Midbrain (tissue), 1 donor: ENCODE data around the gene SMC1A.
"Not testable (repeated sequence)": the region's sequence is repeated elsewhere in the genome, so short reads cannot be mapped to it uniquely, and the experiment has no call there.

Experiments
- DNase-seq: peaks from one replicate; lab custom pipeline; 2025; lab: John Stamatoyannopoulos, UW

Gene SMC1A

DNA sequence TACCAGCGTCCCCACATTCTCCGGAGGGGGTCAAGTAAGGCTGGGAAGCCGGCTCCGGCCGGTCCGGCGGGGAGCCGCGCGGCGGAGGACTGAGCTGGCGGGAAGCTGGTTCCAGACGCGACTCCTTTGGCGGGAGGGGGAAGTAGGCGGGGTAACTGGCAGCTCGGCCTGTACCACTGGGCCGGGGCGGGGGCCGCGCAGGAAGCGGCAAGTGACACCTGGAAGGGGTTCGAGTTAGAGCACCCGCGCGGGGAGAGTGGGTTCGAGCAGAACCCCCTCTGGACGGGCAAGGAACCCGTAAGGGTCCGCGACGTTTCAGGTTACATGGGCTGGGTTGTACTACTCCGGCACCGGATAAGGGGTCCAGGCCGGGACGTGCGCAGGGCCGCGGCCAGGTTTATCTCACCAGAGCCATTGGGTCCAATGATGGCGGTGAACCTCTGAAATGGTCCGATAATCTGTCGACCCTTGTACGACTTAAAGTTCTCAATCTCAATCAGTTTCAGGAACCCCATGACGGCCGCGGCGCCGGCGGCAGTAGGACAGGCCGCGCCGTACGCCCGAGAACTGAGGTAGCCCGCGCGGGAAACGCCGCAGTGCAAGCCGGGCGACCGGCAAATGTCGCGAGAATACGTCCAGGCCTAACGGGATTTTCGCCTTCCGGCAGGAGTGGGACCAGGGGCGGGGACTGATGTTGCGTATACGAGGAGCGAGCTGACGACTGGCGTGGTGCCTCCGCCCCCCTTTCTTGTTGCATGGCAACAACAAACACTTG, at the start of gene SMC1A:
SMC1A (minus strand) TSS at position 569 of the 775 bp plus-strand sequence; CDS start at position 515, 54 bp downstream.
- DNase-seq, result peak; percentile 96

DNA sequence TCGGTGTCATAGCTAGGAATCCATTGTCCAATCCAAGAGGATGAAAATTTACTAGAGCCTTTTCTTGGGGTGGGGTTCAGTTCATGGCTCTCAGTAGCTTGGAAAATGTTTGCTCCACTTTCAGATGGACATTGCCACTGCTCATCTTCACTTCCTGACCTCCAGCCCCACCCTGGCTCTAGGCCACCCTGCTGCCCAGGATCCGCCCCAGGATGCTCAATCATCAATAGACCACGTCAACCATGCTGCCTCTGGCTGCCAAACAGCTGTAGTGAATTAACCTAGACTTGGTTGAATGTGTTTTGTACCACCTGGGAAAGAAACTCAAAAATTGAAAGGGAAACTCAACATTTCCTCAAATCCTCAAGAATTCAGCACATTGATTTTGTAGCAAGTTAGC, 48.9 kb upstream of the SMC1A start:
- DNase-seq, result no peak

DNA sequence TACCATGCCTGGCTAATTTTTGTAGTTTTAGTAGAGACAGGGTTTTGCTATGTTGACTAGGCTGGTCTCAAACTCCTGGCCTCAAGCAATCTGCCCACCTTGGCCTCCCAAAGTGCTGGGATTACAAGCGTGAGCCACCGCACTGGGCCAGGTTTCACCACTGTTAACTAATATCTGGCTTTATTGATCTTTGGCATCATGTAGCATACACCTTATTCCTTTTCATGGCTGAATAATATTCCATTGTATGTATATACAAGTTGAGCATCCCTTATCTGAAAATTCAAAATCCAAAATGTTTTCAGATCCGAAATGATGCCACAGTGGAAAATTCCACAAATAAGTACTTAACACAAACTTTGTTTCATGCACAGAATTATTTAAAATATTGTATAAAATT, 46.2 kb upstream of the SMC1A start:
- not testable (repeated sequence) for DNase-seq

DNA sequence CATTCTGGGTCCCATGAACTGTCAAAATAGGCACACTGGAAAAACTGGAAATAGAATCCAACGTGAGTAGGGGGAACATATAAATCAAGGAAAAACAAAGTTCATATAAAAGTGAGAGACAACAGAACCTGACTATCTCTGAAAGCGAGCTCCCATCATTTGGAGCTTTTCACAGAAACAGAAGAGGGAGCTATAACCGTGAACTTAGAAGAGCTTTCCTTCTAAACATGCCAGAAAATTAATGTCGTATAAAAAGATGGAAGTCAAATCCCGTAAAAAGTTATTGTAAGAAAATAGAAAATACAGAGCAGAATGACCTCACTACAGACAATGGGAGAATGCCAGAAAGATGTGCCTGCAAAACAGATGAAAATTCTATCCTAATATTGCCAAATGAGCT, 35.6 kb upstream of the SMC1A start:
- no peak for DNase-seq

DNA sequence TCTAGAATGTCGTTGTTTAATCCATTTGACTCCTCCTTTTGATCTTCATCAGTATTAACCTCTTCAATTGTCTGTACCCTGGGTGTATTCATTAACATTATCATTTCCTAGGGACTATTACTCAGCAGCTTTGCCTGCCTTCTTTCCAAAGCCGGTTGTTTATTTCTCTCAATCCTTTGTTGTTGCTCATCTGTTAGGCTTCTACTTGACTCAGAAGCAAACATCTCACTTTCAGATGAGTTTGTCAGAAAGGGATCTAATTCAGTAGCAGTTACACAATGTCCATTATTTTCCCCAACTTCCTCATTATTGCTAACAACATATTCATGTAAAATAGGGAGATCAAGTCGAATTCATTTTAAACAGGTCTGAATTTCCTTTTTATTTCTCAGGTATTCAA, 33.8 kb upstream of the SMC1A start:
- no peak for DNase-seq

DNA sequence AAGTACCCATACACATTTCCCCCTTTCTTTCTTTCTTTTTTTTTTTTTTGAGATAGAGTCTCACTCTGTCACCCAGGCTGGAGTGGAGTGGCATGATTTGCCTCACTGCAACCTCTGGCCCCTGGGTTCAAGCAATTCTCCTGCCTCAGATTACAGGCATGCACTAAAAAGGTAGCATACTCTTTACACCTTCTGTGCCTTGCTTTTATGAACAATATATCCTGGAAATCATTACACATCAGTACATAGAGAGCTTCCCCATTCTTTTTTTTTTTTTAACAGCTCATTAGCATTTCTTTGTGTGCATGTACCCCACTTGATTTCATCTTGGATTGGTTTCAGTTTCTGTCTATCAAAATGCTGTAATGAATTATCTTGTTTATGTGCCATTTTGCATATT, 30.4 kb upstream of the SMC1A start:
- no peak for DNase-seq

DNA sequence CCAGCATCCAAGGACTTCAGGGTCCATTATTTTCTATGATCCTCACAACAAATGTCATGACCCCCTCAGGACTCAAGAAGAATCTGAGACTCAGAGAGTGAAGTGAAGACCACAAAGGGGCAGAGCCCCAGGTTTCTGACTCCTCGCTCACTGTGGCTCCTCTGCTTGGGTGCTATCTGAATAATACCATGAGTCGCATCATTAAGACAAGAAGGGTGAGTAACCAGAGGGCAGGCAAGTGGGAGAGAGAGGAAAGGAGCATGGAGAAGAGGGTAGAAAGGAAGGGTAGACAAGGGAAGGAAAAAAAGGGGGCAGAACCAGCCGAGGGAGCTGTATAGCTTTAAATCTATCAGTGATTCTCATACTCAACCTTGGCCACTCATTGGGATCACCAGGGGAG, 27.2 kb upstream of the SMC1A start:
- DNase-seq, result no peak

DNA sequence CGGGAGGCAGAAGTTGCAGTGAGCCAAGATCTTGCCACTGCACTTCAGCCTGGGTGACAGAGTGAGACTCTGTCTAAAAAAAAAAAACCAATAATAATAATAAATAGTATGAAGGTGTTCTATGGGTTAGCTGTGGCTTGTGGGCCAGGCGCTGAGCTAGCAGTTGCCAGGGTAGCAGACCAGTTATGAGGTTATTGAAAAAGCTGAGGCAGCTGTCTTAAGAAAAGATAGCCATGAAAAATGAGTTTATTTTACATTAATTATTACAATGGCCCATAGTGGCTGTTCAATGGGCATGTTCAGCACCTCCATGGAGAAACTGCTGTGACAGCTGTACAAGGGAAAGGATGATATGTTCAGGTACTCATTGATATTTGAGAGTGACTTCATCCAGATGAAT, 25.0 kb upstream of the SMC1A start:
- DNase-seq, result no peak

DNA sequence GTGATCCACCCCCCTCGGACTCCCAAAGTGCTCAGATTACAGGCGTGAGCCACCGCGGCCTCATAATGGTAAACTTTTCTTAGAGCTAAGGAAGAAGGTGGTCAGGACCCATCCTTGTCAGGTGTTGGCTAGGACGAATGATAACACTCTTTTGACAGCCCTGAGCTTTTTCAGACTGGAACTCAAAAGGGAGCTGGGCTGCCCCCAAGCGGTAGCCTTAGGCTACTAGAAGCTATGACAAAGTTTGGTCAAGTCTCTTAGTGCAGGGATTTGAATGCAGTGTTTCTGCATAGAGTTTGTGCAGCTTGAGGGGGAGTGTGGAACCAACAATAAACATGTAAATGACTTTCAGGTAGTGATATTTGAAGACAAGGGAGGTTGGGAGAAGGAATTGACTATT, 23.5 kb upstream of the SMC1A start:
- no peak for DNase-seq

DNA sequence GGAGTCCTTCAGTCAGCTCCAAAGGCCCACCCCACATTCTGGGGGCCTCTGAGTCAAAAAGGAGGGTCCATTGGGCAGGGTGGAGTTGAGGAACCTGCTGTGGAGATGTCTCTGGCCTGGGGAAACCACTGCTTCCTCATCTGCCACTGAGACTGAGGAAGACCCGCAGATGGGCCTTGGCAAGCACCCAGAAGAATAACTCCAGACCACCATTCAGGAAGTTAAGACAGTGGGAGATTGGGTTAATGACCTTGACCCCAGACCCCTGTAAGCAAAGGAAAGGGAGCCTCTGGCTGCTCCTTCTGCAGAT, 19.8 kb upstream of the SMC1A start:
- no peak for DNase-seq

DNA sequence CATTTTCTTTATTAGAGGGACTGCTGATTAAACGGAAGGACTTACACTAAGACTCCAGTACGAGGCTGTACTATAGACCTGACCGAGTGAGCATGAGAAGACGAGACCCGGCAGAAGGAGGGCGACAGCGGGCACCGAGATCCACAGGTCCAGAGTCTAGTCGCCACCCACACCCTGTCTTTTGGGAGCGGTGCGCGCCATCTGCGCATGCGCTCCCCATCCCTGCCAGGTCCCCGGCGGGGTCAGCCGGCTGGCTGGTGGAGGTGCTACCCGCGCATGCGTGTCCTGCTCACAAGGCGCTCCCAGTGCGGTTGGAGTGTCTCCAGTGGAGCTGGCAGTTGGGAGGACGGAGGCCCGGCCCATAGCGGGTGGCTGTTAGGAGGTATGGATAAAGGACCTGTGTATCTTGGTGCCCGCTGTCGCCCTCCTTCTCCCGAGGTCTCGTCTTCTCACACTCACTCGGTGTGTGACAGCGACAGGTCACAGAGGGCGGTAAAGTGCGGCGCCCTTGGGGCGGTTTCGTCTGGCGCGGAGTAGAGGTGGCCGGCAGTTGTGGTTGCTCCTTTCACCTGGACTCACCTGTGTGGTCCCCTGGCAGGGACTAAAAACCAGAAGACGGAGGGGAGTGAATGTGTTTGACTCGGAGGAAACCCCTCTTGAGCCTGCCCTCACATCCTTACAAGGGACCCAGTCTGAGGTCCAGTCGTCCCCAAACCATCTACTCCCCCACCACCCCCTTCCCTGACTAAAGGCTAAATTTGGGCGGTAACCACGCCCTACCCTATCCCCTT, 19.3 kb upstream of the SMC1A start:
- DNase-seq, result peak; percentile 65

DNA sequence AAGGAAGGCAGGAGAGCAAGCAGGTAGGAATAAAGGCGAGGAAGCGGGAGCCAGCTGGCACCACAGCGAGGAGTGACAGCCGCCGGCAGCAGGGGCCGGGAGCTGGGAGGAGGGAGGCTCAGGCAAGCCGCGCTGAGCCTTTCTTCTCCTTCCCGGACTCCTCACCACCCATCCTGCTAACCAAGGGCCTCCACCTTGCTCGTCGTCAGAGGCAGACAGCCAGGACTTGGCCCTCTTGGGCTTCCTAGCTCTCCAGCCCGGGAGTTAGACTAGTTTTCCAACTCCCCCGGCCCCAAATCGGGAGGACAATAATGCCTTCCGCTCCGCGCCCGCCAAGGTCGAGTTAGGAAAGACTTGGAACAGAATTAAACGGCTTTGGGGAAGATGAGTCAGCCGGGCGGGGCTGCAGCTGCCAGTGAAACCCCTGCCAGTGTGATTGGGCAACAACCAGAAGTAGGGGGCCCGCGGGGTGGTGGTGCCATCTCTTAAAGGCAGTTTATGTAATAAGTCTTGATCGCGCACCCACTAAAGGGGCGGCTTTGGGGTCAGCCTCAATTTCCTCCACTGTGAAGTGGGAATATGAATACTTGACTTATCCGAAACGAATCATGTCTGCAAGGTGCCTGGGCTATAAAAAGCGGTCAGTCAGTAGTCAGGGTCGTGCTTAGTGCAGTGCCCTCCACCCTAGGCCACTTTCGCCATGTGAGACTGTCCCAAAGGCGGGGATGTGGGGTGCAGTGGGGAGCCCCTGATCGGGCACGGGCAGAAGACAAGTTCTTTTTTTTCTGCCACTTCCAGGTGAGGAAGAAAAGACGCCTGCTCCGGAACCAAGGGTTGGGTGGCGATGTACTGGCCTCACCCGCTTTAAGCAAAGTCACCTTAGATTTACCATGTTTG, 18.4 kb upstream of the SMC1A start:
- DNase-seq, result no peak

DNA sequence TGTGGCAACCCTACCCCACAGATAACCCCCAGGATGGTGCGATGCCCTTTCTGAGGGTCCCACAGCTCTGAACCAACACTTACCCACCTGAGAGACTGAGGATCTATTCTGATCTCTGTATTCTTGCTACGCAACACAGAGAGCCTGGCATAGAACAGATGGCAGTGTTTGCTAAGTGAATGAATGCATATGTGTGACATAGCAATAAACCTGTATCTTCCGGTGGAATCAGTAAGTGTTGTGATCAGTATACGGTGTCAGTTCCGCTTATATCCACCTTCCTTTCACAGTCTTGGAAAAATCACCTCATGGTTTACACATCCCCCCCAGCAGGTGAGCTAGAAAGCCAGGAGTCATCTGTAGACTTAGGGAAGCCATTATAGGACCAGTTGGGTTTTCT, 17.6 kb upstream of the SMC1A start:
- DNase-seq, result no peak

DNA sequence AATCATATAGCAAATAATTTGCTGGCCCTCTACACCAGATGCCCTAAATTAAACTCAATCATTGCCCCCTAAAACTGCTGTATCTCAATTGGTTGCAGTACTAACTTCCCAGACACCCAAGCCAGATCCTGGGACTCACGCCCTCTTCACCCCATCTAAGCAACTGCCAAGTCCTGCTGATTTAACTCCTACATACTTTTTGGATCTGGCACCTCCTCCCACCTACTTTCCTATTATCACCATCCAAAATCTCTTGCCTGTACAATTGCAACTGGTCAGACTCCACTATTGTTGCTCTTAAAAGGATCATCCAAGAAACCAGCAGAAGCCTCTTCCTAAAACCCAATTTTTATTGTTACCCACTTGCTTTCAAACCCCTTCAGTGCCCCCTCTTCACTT, 16.4 kb upstream of the SMC1A start:
- DNase-seq, result no peak

DNA sequence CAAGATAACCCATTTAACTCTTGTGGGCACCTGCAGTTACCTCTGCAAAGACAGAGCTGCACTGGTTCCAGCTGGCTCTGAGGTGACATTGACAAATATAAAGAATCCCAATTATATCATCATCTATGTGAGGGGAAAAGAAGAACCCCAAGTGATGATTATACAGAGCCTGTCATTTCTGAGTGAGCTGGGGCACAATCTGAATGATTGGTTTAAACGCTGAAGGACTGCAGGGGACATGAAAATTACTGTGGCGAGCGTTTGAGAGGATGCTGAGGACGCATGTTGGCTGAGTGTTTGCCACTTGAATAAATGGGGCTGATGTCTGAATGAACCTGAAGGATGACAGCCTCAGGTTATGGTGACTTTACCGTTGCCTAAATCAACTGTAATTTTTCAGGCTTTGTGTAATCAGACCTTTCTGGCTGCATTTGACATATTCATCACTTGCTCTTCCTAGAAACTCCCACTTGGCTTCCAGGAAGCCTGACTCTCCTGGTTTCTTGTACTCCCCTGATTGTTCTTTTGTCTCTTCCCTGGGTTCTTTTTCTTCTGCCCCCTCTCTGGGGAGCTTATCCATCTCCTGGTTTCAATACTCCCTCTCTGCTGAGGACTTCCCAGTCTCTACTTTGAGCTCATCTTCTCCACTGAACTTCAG, 15.8 kb upstream of the SMC1A start:
- no peak for DNase-seq

DNA sequence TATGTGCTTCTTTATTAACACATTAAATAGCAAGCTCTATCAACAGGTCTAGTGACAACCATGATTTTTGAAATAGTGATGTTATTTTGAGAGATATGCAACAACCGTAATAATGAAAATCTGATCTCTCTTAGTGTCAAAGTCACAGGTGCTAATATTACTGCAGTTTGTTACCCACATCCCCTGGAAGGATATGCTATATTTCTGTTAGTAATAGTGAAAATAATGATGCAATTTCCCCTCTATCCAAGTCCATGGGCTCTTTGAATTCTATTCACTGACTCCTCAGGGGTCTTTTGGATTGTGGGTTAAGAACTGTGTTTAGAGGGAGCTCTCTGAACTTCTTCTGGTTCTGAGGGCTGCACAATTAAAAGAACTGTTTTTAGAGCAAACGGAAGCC, 14.8 kb upstream of the SMC1A start:
- DNase-seq, result no peak

DNA sequence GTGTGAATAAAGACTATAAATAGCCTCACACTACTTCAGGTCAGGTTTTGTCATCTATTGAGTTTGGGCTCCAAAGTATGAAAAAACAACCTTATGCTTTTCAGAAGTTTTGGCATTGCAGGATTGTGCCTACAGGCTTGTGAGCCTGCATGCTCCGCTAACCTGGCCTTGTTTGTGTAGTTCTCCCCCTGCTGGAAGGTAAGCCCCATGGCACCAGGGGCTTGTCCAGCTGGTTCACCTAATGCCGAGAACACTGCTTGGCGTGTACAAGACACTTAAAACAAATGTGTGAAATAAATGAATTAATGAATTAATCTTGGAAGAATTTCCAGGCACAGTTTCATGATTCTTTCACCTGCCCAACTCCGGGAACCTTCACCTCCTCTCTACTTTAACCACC, 13.5 kb upstream of the SMC1A start:
- peak; percentile 6 for DNase-seq

DNA sequence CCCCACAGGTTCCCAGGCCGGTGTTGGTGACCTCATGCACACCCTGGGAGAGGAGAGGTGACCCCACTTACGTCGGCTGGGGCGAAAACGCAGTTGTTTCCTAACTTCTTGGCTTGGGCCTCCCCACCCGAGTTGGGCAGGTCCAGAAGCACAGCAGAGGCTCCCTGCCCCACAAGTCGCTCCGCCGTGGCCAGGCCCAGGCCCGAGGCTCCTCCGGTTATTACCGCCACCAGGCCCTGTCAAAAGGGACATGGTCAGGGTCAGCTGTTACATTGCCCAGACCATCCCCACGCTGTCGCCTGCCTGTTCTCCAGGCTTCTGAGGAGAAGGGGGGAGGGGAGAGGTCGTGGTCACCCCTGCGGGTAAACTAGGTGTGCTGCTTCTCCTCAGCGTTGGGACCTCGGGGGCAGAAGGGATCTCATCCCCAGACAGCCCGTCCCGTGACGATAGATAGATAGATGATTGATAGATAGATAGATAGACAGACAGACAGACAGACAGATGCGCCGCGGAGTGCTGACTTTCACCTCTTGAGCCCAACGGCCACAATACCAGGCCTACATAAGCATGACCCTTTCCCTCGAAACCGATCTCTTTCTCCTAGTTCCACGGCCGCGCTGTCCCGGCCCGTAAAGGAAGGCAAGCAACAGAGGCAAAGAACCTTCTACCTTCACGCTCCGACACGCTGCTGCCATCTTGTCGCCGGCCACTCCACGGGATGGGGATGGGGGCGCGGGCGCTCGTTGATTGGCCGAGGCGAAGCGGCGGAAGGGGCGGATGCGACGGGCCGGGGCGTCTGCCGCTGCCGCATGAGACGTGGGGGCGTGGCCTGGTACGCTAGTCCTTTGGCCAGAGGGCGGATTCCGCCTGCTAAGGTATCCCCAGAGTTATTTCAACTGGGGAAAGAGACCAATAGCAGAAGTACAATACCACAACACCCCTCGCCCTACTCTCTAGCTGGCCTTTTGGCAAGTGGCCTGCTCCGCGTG, 11.5 kb upstream of the SMC1A start, which contains the start of gene HSD17B10:
HSD17B10 (minus strand) TSS at position 720 of the 989 bp plus-strand sequence; CDS start at position 695, 25 bp downstream.
- peak; percentile 82 for DNase-seq

DNA sequence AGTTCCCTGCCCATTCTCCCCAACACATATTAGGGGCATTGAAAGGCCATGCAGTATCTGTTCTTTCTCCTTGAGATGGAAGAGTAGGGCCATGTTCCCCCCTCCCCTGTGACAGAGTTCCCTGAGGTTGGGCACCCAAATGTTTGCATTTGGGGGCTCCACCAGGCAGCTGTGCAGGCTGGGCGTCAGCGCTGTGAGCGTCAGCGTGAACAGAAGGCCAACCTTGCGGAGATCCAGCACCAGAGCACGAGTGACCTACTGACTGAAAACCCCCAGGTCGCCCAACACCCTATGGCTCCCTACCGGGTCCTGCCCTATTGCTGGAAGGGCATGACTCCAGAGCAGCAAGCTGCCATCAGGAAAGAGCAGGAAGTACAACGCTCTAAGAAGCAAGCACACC, 7.8 kb upstream of the SMC1A start:
- no peak for DNase-seq

DNA sequence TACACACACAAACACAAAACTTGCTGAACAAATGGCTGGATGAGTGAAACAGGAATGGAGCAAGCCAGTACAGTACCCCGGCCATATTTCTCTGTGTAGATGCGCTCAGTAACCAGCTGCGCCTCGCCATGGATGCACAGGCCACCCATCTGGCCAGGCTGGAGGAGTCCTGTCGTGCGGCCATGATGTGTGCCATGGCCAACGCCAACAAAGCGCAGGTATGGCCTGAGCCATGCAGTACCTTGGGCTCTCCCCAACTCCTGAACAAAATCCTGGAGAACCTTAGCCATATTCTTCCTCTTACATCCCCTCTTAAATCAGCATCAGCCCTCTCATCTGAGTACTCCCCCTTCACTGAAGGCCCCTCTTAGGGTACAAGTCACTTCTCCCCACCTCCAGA, 7.3 kb upstream of the SMC1A start:
- DNase-seq, result no peak

DNA sequence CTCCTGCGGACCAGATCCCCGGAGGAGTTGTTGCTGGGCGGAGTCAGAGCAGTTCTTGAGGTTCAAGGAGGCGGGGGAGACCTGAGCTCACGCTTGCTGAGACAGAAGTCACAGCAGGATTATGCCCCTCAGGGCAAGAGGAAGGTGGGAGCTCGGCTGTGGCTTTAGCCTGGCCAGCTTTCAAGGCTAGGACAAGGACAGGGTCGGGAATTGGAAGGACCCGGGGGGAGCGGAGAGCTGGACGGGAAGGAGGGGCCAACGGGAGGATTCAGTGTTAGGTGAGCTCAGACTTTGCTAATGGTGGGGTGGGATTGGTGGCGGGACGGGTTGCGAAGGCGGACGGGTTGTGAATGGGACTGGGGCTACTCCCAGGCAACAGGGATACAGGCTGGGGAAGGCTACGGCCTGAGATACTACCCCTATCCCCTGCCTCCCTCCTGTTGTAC, 430 bp upstream of the SMC1A start, which contains the start of gene RIBC1:
RIBC1 (plus strand) TSS at position 13 of the 446 bp plus-strand sequence. CDS start 3,404 bp downstream, outside the sequence.
- DNase-seq, result no peak
